ENCODE results near the gene MLLT11. TPM values are rescaled to one million over a fixed set of nuclear protein-coding genes. Genes with fewer than 3 reads are reported as not detected.

The MLLT11 gene
- total and polyA plus RNA-seq, 10 of the 15 experiments (the other 5 are each of a cell fraction or from before 2014, with no cell fraction given): 6.2 to 27.3 (median 9.2) TPM

DNA sequence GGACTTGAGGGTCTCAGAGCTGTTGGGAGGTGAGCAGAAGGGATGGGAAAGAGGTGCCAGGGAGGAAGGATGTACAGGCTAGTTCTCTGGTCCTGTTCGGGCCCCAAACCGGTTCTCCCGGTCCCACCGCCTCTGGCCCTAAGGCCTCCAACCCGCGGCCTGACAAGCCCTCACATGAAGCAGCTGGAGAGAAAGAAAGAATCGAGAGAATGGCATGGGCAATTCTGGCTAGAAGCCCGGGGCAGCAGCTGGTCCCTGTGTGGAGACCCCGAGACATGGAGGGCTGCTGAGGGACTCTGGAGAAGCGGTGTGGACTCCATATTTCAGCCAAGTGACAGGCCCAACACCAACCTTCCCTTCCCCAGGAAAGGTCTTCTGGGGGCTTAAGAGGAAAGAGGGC lies 1.5 kb upstream of the MLLT11 start:
- DNase-seq (ENCODE audit: low read depth, low spot score) (no peak), FAIRE-seq (no peak), ATAC-seq (peak; percentile 1; the same call in 2 of the 3 replicates)
- in situ Hi-C loops (cut with MboI) (no loop called here), intact Hi-C loops (cut with micrococcal nuclease; ENCODE audit: unreplicated experiment) (loop anchor here (1.0 to 2.0 kb wide), 2 partner anchors 12 to 34 kb away; partner anchors contain the start of gene GABPB2)
- ChIA-PET CTCF (interaction anchor here (0.6 to 7.4 kb wide), 13 partner anchors 9 to 53 kb away, joined by 3 to 76 read pairs (median 4); partner anchors contain the start of genes C1orf56, GABPB2 and MINDY1), RAD21 (ENCODE audit: unreplicated experiment) (interaction anchor here (1.2 to 1.6 kb wide), 4 partner anchors 41 to 100 kb away, joined by 3 to 8 read pairs (median 6); partner anchors contain the start of gene TNFAIP8L2), SMC1A (ENCODE audit: uncharacterized antibody, unreplicated experiment) (interaction anchor here (0.9 to 3.6 kb wide), 7 partner anchors 12 to 98 kb away, joined by 3 to 12 read pairs (median 6); partner anchors contain the start of genes GABPB2, MINDY1 and TNFAIP8L2), POLR2A (interaction anchor here (0.6 to 5.8 kb wide), 6 partner anchors 10 to 323 kb away, joined by 4 to 65 read pairs (median 4); partner anchors contain the start of genes C1orf56, GABPB2 and SETDB1)
- under 1% methylated on average over 10 of the region's 10 CpGs for WGBS (ENCODE audit: insufficient coverage, insufficient replicate concordance, low lambda C conversion rate, missing lambda C conversion rate)
- H3K27ac ChIP-seq (ENCODE audit: control insufficient read depth, insufficient read depth): peak overlapping the region; percentile 97
- H3K9me3 ChIP-seq (replicated peaks; ENCODE audit: control insufficient read depth, insufficient read depth, low read length): no peaks in the 10 kb centered on the region
- peaks cover 28% of the 10 kb centered on the region for H3K4me1 ChIP-seq (ENCODE audit: control insufficient read depth, insufficient read depth, low read length)
- H2AFZ ChIP-seq (ENCODE audit: control insufficient read depth, low read depth, low read length): no peak overlapping the region
- peaks cover 3% of the 10 kb centered on the region; the same call in 1 of the 2 replicates for H4K20me1 ChIP-seq (ENCODE audit: control insufficient read depth, insufficient read depth)
- H3K4me2 ChIP-seq (ENCODE audit: control insufficient read depth, insufficient read depth): peak overlapping the region; percentile 74
- peaks cover 55% of the 10 kb centered on the region for H3K79me2 ChIP-seq (ENCODE audit: control insufficient read depth, insufficient read depth, low read length)
- peaks cover 11 to 26% of the 10 kb centered on the region in 2 experiments for H3K36me3 ChIP-seq (ENCODE audit: control insufficient read depth in 2 of 2, insufficient read depth in 2 of 2, low read length in 1 of 2)
- TSS peak; percentile 70 for BruUV-seq (replicated peaks)
- no peak for TF ChIP-seq BCL11A (IDR thresholded peaks at IDR 0.05; ENCODE audit: low read depth, low read length)
- no peak for TF ChIP-seq RBBP5 (conservative IDR thresholded peaks at IDR 0.05)
- TF ChIP-seq BACH1 (IDR thresholded peaks at IDR 0.05; ENCODE audit: borderline replicate concordance): no peak
- no peak for TF ChIP-seq RAD51 (IDR thresholded peaks at IDR 0.05)
- TF ChIP-seq FOS (IDR thresholded peaks at IDR 0.05; ENCODE audit: borderline replicate concordance, extremely low read depth, insufficient read length): no peak
- TF ChIP-seq, protein P1, sequence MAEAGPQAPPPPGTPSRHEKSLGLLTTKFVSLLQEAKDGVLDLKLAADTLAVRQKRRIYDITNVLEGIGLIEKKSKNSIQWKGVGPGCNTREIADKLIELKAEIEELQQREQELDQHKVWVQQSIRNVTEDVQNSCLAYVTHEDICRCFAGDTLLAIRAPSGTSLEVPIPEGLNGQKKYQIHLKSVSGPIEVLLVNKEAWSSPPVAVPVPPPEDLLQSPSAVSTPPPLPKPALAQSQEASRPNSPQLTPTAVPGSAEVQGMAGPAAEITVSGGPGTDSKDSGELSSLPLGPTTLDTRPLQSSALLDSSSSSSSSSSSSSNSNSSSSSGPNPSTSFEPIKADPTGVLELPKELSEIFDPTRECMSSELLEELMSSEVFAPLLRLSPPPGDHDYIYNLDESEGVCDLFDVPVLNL (IDR thresholded peaks at IDR 0.05; ENCODE audit: low read depth, low read length): no peak
- TF ChIP-seq POU2F2 (IDR thresholded peaks at IDR 0.05; ENCODE audit: borderline replicate concordance, low read depth, low read length): no peak
- TF ChIP-seq, protein P2, sequence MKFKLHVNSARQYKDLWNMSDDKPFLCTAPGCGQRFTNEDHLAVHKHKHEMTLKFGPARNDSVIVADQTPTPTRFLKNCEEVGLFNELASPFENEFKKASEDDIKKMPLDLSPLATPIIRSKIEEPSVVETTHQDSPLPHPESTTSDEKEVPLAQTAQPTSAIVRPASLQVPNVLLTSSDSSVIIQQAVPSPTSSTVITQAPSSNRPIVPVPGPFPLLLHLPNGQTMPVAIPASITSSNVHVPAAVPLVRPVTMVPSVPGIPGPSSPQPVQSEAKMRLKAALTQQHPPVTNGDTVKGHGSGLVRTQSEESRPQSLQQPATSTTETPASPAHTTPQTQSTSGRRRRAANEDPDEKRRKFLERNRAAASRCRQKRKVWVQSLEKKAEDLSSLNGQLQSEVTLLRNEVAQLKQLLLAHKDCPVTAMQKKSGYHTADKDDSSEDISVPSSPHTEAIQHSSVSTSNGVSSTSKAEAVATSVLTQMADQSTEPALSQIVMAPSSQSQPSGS (IDR thresholded peaks at IDR 0.05; ENCODE audit: low read length): no peak
- TF ChIP-seq NR2C2 (IDR thresholded peaks at IDR 0.05; ENCODE audit: borderline replicate concordance, control insufficient read depth, insufficient read length, low read depth): no peak
- TF ChIP-seq BCL3 (IDR thresholded peaks at IDR 0.05; ENCODE audit: borderline replicate concordance, insufficient read depth, low read depth, low read length, poor library complexity, severe bottlenecking): no peak
- no peak for TF ChIP-seq MAX (IDR thresholded peaks at IDR 0.05; ENCODE audit: low read depth, low read length)
- TF ChIP-seq TCF3 (IDR thresholded peaks at IDR 0.05; ENCODE audit: borderline replicate concordance, insufficient read depth, low read depth, low read length): no peak
- no peak for TF ChIP-seq FOXK2 (IDR thresholded peaks at IDR 0.05)
- H3K4me3 ChIP-seq: peak overlapping the region; percentile 93
- H3K27me3 ChIP-seq (replicated peaks in 1 of 2; ENCODE audit: control insufficient read depth in 2 of 2, insufficient read depth in 2 of 2, low read length in 1 of 2): no peaks in the 10 kb centered on the region
- peak overlapping the region; percentile 94 for H3K9ac ChIP-seq (ENCODE audit: control insufficient read depth, insufficient read depth, low read length)

Measured in GM12878 (cell line).